Measurements from ENCODE around the gene FRY.

FRY gene

DNA sequence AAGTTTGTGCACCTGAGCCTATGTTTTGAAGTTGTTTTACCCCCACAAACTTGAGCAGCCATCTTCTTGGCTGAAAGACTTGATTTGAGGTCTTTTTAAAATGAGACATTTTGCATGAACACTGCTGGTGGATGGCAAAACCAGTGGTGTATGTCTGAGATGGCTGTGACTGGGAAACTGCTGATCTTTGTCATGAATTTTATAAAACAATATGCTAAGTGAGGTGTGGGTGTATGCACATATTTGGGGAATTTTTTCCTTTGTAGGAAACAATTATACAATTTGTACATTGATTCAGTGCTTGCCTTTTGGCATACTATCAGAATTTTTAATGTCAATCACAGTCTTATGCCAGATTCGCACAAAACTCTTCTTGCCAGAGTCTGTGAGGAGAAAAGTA lies 231.0 kb downstream of the FRY start:
- in situ Hi-C loops (cut with HindIII; ENCODE audit: low pct_ligation_motif_present, low sequenced_read_pairs) = no loop called here
- TF ChIP-seq, protein P1, sequence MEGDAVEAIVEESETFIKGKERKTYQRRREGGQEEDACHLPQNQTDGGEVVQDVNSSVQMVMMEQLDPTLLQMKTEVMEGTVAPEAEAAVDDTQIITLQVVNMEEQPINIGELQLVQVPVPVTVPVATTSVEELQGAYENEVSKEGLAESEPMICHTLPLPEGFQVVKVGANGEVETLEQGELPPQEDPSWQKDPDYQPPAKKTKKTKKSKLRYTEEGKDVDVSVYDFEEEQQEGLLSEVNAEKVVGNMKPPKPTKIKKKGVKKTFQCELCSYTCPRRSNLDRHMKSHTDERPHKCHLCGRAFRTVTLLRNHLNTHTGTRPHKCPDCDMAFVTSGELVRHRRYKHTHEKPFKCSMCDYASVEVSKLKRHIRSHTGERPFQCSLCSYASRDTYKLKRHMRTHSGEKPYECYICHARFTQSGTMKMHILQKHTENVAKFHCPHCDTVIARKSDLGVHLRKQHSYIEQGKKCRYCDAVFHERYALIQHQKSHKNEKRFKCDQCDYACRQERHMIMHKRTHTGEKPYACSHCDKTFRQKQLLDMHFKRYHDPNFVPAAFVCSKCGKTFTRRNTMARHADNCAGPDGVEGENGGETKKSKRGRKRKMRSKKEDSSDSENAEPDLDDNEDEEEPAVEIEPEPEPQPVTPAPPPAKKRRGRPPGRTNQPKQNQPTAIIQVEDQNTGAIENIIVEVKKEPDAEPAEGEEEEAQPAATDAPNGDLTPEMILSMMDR (IDR thresholded peaks at IDR 0.05; ENCODE audit: low read depth, low read length, missing control alignments) = no peak
- no peak overlapping the region for H3K27ac ChIP-seq
- no peaks in the 10 kb centered on the region for H3K27me3 ChIP-seq (replicated peaks)
- H3K36me3 ChIP-seq (replicated peaks) = no peaks in the 10 kb centered on the region
- H3K4me3 ChIP-seq (ENCODE audit: low read depth, low read length) = no peak overlapping the region
- no peak for DNase-seq

DNA sequence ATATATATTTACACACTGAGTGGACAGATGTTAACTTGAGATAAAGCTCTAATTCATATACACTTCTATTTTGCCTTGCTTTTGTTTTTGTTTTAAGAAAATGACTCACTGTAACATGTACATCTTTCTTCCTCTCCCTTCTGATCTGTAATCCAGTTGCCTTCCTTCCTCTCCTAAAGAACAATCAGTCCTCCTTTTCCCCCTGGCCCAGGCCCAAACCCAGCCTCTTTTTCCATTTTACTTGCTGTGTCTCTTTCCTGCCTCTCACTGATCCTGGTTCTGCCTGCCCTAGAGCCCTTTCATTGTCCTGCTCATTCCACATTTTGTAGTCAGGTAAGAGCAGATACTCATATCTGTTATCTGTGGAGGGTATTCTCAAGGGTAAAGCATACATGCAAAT lies 232.8 kb downstream of the FRY start:
- Histone ChIP-seq H3K27ac (no peak overlapping the region), H3K27me3 (replicated peaks) (no peaks in the 10 kb centered on the region), H3K36me3 (replicated peaks) (no peaks in the 10 kb centered on the region), H3K4me3 (ENCODE audit: low read depth, low read length) (no peak overlapping the region)
- in situ Hi-C loops (cut with HindIII; ENCODE audit: low pct_ligation_motif_present, low sequenced_read_pairs) = no loop called here
- DNase-seq = peak; percentile 54
- TF ChIP-seq, protein P1 (IDR thresholded peaks at IDR 0.05; ENCODE audit: low read depth, low read length, missing control alignments) = no peak

DNA sequence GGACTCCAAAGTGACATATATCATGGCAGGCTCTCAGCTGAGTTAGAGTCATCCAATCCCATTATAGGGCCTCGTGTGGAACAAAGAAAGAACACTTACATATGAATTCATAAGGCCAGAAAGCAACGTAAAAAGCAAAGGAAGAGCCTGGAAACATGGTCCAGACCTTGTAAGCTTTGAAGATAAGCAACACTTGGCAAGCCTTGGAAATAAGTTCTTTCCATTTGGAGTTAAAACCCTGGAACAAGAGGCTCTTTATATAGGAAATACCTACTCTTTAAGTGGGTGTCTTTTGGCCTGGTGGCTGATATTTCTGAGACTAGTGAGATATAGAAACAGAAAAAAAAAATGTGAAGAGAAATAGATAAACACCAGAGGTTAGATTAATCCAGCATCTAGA lies 234.2 kb downstream of the FRY start:
- Histone ChIP-seq H3K36me3 (replicated peaks) (no peaks in the 10 kb centered on the region), H3K27me3 (replicated peaks) (no peaks in the 10 kb centered on the region), H3K4me3 (ENCODE audit: low read depth, low read length) (no peak overlapping the region), H3K27ac (no peak overlapping the region)
- TF ChIP-seq, protein P1 (IDR thresholded peaks at IDR 0.05; ENCODE audit: low read depth, low read length, missing control alignments) = no peak
- in situ Hi-C loops (cut with HindIII; ENCODE audit: low pct_ligation_motif_present, low sequenced_read_pairs) = no loop called here
- DNase-seq = no peak

DNA sequence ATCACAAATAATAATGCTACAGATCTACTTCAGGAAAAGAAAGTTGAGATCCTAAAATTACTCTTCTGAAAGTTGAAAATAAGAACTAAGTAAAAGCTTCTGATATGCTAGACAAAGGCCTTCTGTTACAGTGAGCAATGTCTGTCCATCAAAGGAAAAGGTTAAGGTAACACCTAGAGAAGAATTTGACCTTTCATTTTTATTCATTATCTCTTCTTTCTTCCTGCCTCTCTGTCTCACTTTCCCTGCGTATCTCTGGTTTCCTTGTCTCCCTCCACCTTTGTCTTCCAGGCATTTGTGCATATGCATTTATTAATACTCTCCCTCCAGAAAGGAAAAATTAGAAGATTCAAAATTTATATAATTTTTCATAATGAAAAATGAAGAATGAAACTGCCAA lies 234.6 kb downstream of the FRY start:
- TF ChIP-seq, protein P1 (IDR thresholded peaks at IDR 0.05; ENCODE audit: low read depth, low read length, missing control alignments) = no peak
- Histone ChIP-seq H3K36me3 (replicated peaks) (no peaks in the 10 kb centered on the region), H3K27me3 (replicated peaks) (no peaks in the 10 kb centered on the region), H3K4me3 (ENCODE audit: low read depth, low read length) (no peak overlapping the region), H3K27ac (no peak overlapping the region)
- DNase-seq = no peak
- in situ Hi-C loops (cut with HindIII; ENCODE audit: low pct_ligation_motif_present, low sequenced_read_pairs) = no loop called here

DNA sequence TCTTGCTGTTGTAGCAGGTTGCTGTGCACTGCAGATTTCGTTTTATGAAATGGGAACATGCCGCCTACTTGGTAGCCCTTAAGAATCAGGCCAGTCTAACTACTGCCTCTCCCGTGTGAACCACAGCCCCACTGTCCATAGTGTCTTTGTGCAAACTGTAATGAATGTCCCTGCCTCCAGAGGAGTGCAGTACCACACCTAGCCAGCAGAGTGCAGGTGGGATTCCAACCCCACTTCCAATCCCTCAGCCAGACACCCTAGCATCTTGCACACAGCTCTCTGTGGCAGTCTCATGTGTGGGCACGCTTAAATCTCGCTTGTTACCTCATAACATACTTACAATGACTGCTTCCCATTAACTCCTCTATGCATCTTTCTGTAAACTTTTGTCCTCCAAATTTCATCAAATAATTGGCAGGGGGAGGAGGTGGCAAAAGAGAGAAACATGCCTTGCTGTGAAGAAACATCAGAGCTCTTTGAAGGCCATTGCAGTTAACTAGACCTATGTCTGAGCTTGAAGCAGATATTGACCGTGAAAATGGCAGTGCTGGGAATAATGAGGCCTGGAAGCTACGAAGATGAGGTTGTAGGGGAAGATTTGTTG lies 236.4 kb downstream of the FRY start:
- in situ Hi-C loops (cut with HindIII; ENCODE audit: low pct_ligation_motif_present, low sequenced_read_pairs) = no loop called here

More for the DNA sequence above, 236.4 kb downstream of the FRY start:
- no peak overlapping the region for H3K27ac ChIP-seq
- no peak for DNase-seq
- TF ChIP-seq, protein P1 (IDR thresholded peaks at IDR 0.05; ENCODE audit: low read depth, low read length, missing control alignments) = peak; percentile 80
- no peaks in the 10 kb centered on the region for H3K36me3 ChIP-seq (replicated peaks)
- no peak overlapping the region for H3K4me3 ChIP-seq (ENCODE audit: low read depth, low read length)
- no peaks in the 10 kb centered on the region for H3K27me3 ChIP-seq (replicated peaks)
